GM20431 (cell line): ENCODE results near the gene PTPMT1.
"Not testable (repeated sequence)": the region's sequence is repeated elsewhere in the genome, so short reads cannot be mapped to it uniquely, and the experiment has no call there.

Experiments
- in situ Hi-C: fragments of 300-500 bp; cut with MseI, MboI; formaldehyde crosslinking; loops from one replicate; pipeline ENCODE4 v1.15.0; 2020; ENCODE audit warnings: low sequenced_read_pairs; ENCODE audit not compliant: unreplicated experiment

The PTPMT1 gene, protein sequence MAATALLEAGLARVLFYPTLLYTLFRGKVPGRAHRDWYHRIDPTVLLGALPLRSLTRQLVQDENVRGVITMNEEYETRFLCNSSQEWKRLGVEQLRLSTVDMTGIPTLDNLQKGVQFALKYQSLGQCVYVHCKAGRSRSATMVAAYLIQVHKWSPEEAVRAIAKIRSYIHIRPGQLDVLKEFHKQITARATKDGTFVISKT

DNA sequence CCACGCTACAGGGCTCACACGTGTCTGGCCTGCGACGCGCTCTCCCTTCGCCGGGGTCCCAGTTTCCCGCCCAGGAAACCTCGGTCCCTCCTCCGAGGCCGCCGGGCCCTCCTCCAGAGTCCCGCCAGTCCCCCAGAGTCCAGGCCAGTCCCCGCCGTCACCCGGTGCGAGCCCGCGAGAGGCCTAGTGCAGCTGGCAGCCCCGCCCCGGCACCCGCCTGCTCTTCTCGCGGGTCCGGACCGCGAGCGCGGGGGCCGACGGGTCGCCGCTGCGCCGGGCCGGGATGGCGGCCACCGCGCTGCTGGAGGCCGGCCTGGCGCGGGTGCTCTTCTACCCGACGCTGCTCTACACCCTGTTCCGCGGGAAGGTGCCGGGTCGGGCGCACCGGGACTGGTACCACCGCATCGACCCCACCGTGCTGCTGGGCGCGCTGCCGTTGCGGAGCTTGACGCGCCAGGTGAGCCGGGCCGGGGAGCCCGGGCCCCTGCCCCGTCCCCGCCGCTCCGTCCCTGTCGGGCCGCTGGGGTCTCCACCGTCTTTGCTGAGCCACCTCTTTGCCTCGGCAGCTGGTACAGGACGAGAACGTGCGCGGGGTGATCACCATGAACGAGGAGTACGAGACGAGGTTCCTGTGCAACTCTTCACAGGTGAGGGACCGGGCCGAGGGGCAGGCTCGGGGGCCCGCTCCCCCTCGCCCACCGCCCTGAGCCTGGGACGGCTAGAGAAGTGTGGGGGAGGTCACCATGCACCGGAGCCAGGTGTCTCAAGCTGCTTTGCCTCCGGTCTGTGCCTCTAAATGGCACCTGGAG is at the start of gene PTPMT1:
TSS of gene PTPMT1 (plus strand) at position 260 of the 809 bp plus-strand sequence. CDS start at position 284, 24 bp downstream.
- in situ Hi-C loops: no loop called here

DNA sequence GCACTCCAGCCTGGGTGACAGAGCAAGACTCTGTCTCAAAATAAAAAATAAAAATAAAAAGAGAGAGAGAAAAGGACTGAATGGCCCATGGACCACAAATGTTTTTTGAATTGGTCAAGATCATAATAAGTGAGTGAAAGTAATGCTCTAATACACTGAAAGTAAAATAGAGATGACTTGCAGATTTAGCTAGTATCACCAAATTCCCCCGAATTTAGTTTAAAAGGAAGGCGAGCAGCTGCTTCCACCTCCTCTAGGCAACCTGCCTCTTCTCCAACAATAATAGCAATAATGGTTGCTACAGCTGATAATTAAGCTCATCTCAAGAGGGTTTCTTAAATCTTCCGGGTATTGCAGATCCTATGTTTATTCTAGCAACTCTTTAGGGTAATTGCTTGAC is 49.2 kb upstream of the PTPMT1 start:
- in situ Hi-C loops: no loop called here

GRCh38 chr11:47516984-47517853 is 48.2 kb upstream of the PTPMT1 start:
- in situ Hi-C loops: no loop called here

- in situ Hi-C loops: no loop called here
Observed at GRCh38 chr11:47518212-47518964, 47.0 kb upstream of the PTPMT1 start.

GRCh38 chr11:47523490-47524225 is 41.7 kb upstream of the PTPMT1 start:
- in situ Hi-C loops: no loop called here

DNA sequence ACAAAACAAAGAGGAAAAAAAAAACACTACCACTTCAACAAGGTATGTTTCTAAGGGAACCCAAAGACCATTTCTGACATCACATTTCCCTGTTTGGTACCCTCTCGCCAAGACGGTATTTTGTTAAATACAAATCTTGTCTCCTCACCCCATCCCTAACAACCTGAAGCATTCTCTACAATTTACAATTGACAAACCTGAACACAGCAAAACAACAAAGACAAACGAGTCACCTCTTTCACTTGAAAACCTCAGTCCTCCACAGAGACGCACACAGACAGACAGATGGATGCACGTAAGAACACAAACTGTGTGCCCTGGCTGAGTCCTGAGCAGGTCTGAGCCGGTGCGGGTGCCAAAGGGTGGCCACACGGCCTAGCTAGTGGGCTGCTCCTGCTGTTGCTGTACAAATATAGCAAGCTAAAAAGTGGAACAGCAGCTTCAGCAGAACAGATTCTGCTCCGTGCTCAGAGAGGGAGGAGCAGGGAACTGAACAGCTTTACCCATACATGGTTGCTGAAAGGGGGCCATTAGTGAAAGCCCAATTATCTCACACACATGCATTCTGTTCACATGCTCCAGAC is 41.0 kb upstream of the PTPMT1 start:
- in situ Hi-C loops: no loop called here

GRCh38 chr11:47526032-47526431 is 39.4 kb upstream of the PTPMT1 start:
- in situ Hi-C loops: not testable (repeated sequence)

GRCh38 chr11:47527186-47527585 is 38.2 kb upstream of the PTPMT1 start:
- in situ Hi-C loops: no loop called here

DNA sequence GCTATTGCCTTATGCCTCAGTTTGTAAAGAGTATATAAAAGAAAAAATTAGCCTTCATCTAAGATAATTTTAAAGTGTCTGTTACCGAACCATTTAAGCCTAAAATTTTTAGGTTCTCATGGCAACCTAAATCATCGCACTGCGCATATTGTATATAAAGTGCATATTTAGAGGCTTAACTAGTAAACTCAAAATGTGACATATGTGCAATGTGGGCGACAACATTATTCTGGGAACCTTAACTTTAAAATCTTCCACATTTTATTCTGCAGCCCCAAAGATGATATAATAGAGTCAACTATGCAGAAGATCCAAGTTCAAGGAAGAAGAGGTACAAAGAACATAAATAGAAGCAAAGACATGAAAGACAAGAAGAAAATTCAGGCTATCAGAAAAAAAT is 35.4 kb upstream of the PTPMT1 start:
- in situ Hi-C loops: no loop called here

- in situ Hi-C loops: not testable (repeated sequence)
Observed at GRCh38 chr11:47530721-47531120, 34.7 kb upstream of the PTPMT1 start.

GRCh38 chr11:47531666-47532065 is 33.7 kb upstream of the PTPMT1 start:
- in situ Hi-C loops: no loop called here

GRCh38 chr11:47532597-47533213 is 32.7 kb upstream of the PTPMT1 start:
- in situ Hi-C loops: no loop called here

DNA sequence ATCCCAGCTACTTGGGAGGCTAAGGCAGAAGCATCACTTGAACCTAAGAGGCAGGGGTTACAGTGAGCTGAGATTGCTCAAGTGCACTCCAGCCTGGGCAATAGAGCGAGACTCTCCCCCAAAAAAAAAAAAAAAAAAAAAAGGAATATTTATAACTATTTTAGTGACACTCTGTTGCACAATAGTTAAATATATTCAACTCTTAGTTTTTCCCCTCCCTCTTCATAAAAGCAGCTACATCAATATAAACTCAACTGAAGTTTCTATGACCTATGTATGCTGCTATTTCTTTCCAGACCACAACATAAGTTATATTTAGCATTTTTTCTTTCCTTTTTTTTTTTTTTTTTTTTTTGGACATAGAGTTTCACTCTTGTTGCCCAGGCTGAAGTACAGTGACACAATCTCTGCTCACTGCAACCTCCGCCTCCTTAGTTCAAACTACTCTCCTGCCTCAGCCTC is 31.7 kb upstream of the PTPMT1 start:
- in situ Hi-C loops: no loop called here

- in situ Hi-C loops: no loop called here
Observed at GRCh38 chr11:47534704-47535251, 30.6 kb upstream of the PTPMT1 start.

DNA sequence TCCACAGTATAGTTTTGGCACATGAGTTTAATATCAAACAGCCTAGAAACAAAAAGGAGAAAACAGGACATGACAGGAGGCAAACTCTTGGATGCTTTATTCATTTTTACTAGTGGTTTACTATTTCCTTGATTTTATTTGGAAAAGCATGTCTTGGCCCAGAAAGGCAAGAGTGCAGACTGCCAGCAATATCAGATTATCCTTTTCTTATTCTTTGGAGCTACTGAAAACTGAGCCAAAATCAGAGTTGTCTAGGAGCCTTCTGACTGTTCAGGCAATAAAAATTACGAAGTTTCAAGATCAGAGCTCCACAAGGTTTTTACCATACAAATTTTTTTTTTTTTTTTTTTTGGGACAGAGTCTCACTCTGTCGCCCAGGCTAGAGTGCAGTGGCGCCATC is 28.5 kb upstream of the PTPMT1 start:
- in situ Hi-C loops: no loop called here

- in situ Hi-C loops: no loop called here
Observed at GRCh38 chr11:47538741-47539565, 26.4 kb upstream of the PTPMT1 start.

- in situ Hi-C loops: no loop called here
Observed at GRCh38 chr11:47539681-47540039, 25.7 kb upstream of the PTPMT1 start.
